Astrocyte (in vitro differentiated cells and primary cell): ENCODE results near the gene OCA2. TPM values are rescaled to one million over a fixed set of nuclear protein-coding genes. Genes with fewer than 3 reads are reported as not detected.

Experiments
- DNase-seq: peaks from one replicate; pipeline ENCODE4 v3.0.0-alpha.2; 2010; ENCODE audit warnings: low read depth
- FAIRE-seq: peaks from 2 replicates; lab custom pipeline; 2011; peaks lifted over from hg19 to GRCh38; lab: Jason Lieb, UNC
- H2AFZ ChIP-seq: 2 replicates; pipeline ENCODE4 v1.6.0; 2012; ENCODE audit warnings: low read depth, low read length, inconsistent platforms
- H3K27ac ChIP-seq: 2 replicates; pipeline ENCODE4 v1.5.1; 2011; ENCODE audit warnings: low read depth, low read length, inconsistent platforms
- H3K27me3 ChIP-seq: 2 replicates; pipeline ENCODE4 v1.6.0; 2011; ENCODE audit warnings: low read length, inconsistent platforms; ENCODE audit not compliant: insufficient read depth
- H3K36me3 ChIP-seq: 2 replicates; pipeline ENCODE4 v1.5.1; 2011; ENCODE audit warnings: low read length, inconsistent platforms; ENCODE audit not compliant: insufficient read depth
- H3K4me1 ChIP-seq: 2 replicates; pipeline ENCODE4 v1.5.1; 2011; ENCODE audit warnings: low read length, inconsistent platforms; ENCODE audit not compliant: insufficient read depth
- H3K4me2 ChIP-seq: 2 replicates; pipeline ENCODE4 v1.6.0; 2012; ENCODE audit warnings: low read length, inconsistent platforms
- H3K4me3 ChIP-seq: 2 replicates; pipeline ENCODE4 v1.5.1; 2011; ENCODE audit warnings: low read depth, mild to moderate bottlenecking, low read length, inconsistent platforms; ENCODE audit not compliant: insufficient read depth
- H3K79me2 ChIP-seq: 2 replicates; pipeline ENCODE4 v1.6.0; 2012; ENCODE audit warnings: mild to moderate bottlenecking, low read length, inconsistent platforms; ENCODE audit not compliant: insufficient read depth
- H3K9ac ChIP-seq: 2 replicates; pipeline ENCODE4 v1.6.0; 2012; ENCODE audit warnings: mild to moderate bottlenecking, low read length, inconsistent platforms
- H3K9me3 ChIP-seq: 2 replicates; pipeline ENCODE4 v1.5.1; 2012; ENCODE audit warnings: low read depth, mild to moderate bottlenecking, low read length, inconsistent platforms; ENCODE audit not compliant: insufficient read depth
- H4K20me1 ChIP-seq: 2 replicates; pipeline ENCODE4 v1.6.0; 2012; ENCODE audit warnings: low read length, inconsistent platforms; ENCODE audit not compliant: insufficient read depth
- H3K27ac Mint-ChIP-seq: one replicate; pipeline ENCODE4 v1.8.0; 2021; ENCODE audit warnings: mild to moderate bottlenecking, mixed read lengths; ENCODE audit not compliant: unreplicated experiment
- H3K27me3 Mint-ChIP-seq: one replicate; pipeline ENCODE4 v1.8.0; 2021; ENCODE audit warnings: low read depth, mixed read lengths; ENCODE audit not compliant: unreplicated experiment
- H3K36me3 Mint-ChIP-seq: one replicate; pipeline ENCODE4 v1.8.0; 2021; ENCODE audit warnings: low read depth, mixed read lengths; ENCODE audit not compliant: unreplicated experiment
- H3K4me1 Mint-ChIP-seq: one replicate; pipeline ENCODE4 v1.8.0; 2021; ENCODE audit warnings: low read depth, mixed read lengths; ENCODE audit not compliant: unreplicated experiment
- H3K4me3 Mint-ChIP-seq: one replicate; pipeline ENCODE4 v1.8.0; 2021; ENCODE audit warnings: mild to moderate bottlenecking, moderate library complexity, mixed read lengths; ENCODE audit not compliant: unreplicated experiment
- H3K9me3 Mint-ChIP-seq: one replicate; pipeline ENCODE4 v1.8.0; 2021; ENCODE audit warnings: mild to moderate bottlenecking, mixed read lengths; ENCODE audit not compliant: unreplicated experiment
- CTCF ChIP-seq: IDR thresholded peaks from 2 replicates; pipeline ENCODE4 v1.5.1; 2011; ENCODE audit warnings: low read depth, mild to moderate bottlenecking, inconsistent platforms, low read length, moderate library complexity; ENCODE audit not compliant: insufficient read depth
- EZH2 ChIP-seq: IDR thresholded peaks from 2 replicates; pipeline ENCODE4 v1.6.1; 2012; ENCODE audit warnings: mild to moderate bottlenecking, low read length, inconsistent platforms; ENCODE audit not compliant: insufficient read depth
- total RNA-seq: library from RNA; stranded (reverse); gene quantifications from 2 replicates; pipeline ENCODE4 v1.2.1, GENCODE V29; 2021

Gene OCA2
- total RNA-seq, 1 donor from 2014 or later, result 2.9 TPM

DNA sequence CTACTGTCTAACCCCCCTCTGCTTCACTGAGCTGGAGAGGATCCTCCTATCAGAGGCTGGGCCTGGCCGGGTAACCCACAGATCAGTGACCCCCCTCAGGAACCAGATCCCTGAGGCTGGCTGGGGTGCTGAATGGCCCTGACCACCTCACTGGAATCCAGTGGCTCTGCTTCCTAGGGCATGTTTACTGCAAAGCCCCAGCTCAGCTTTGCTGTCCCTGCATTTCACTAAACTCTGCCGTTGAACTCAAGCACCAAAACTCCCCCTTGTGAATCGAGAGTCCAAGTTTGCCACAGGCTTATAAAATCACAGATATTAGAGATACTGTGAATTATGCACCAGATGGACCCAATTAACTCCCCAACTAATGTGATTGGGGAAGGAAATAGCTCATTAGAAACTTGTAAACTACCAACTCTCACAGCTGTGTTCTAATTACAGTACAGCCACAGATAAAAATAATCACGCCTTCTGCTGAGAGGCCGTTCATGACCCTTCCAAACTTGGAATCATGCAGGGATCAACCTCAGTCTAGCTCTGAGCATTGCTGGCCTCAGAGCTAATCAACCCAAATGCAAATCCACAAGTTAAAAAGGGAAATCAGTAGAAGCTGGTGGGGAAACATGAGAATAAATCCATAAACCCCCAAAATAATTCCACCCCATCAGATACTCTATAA, 47.0 kb downstream of the OCA2 start:
- Histone ChIP-seq H3K9ac (no peak overlapping the region), H2AFZ (no peak overlapping the region), H3K4me1 (no peaks in the 10 kb centered on the region), H3K4me2 (no peak overlapping the region), H3K9me3 (no peaks in the 10 kb centered on the region), H3K27ac (no peak overlapping the region), H3K79me2 (no peaks in the 10 kb centered on the region), H3K36me3 (no peaks in the 10 kb centered on the region), H4K20me1 (no peaks in the 10 kb centered on the region), H3K27me3 (no peaks in the 10 kb centered on the region), H3K4me3 (no peak overlapping the region)
- peaks cover 3% of the 10 kb centered on the region for H3K9me3 Mint-ChIP-seq
- no peak overlapping the region for H3K27ac Mint-ChIP-seq
- H3K36me3 Mint-ChIP-seq, result peaks cover 2% of the 10 kb centered on the region
- FAIRE-seq, result no peak
- TF ChIP-seq EZH2, result no peak
- no peak for TF ChIP-seq CTCF
- no peak overlapping the region for H3K4me3 Mint-ChIP-seq
- no peak for DNase-seq
- peaks cover 7% of the 10 kb centered on the region for H3K4me1 Mint-ChIP-seq
- H3K27me3 Mint-ChIP-seq, result peaks cover 6% of the 10 kb centered on the region

GRCh38 chr15:28049581-28049980, 49.5 kb downstream of the OCA2 start:
- no peak for TF ChIP-seq CTCF
- no peak for TF ChIP-seq EZH2
- FAIRE-seq, result no peak
- H3K4me1 Mint-ChIP-seq, result peaks cover 7% of the 10 kb centered on the region
- H3K9me3 Mint-ChIP-seq, result peaks cover 2% of the 10 kb centered on the region
- no peak overlapping the region for H2AFZ ChIP-seq
- no peak for DNase-seq
- H3K4me1 ChIP-seq, result no peaks in the 10 kb centered on the region
- H3K4me3 Mint-ChIP-seq, result no peak overlapping the region
- no peak overlapping the region for H3K4me2 ChIP-seq
- H3K27ac Mint-ChIP-seq, result no peak overlapping the region
- H3K4me3 ChIP-seq, result no peak overlapping the region
- H3K9me3 ChIP-seq, result no peaks in the 10 kb centered on the region
- H3K36me3 Mint-ChIP-seq, result peaks cover 2% of the 10 kb centered on the region
- peaks cover 18% of the 10 kb centered on the region for H3K27me3 Mint-ChIP-seq
- no peaks in the 10 kb centered on the region for H4K20me1 ChIP-seq
- H3K36me3 ChIP-seq, result no peaks in the 10 kb centered on the region
- H3K27me3 ChIP-seq, result no peaks in the 10 kb centered on the region
- H3K27ac ChIP-seq, result no peak overlapping the region
- H3K9ac ChIP-seq, result no peak overlapping the region
- H3K79me2 ChIP-seq, result no peaks in the 10 kb centered on the region

DNA sequence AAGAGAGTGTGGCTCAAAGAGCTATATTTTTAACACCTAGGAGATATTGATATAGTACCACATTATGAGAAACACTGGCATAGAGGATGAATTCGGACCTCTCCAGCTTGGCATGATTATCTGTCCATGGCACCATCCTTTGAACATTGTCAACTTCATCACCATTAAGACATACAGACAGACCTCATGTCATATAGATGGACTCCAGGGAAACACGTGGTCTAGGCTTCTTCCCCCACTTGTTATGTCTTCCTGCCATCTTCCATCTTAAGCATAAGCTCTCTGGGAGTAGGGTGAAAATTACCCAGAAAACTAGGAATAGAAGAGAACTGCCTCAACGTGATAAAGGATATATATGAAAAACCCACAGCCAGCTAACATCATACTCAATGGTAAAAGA, 51.8 kb downstream of the OCA2 start:
- Mint-ChIP-seq H3K4me3 (no peak overlapping the region), H3K9me3 (no peaks in the 10 kb centered on the region), H3K4me1 (peaks cover 7% of the 10 kb centered on the region), H3K27ac (no peak overlapping the region), H3K36me3 (no peaks in the 10 kb centered on the region), H3K27me3 (peaks cover 16% of the 10 kb centered on the region)
- Histone ChIP-seq H3K4me3 (no peak overlapping the region), H4K20me1 (no peaks in the 10 kb centered on the region), H3K79me2 (no peaks in the 10 kb centered on the region), H3K27ac (no peak overlapping the region), H2AFZ (no peak overlapping the region), H3K36me3 (no peaks in the 10 kb centered on the region), H3K9ac (no peak overlapping the region), H3K9me3 (no peaks in the 10 kb centered on the region), H3K4me1 (no peaks in the 10 kb centered on the region), H3K4me2 (no peak overlapping the region), H3K27me3 (no peaks in the 10 kb centered on the region)
- TF ChIP-seq CTCF (no peak), EZH2 (no peak)
- FAIRE-seq, result no peak
- no peak for DNase-seq
